Amygdala (tissue), 56 donors: Measurements from ENCODE around the gene HIPK3.
"Not testable (repeated sequence)": the region's sequence is repeated elsewhere in the genome, so short reads cannot be mapped to it uniquely, and the experiment has no call there.

Experiments
- DNase-seq, 56 donors: peaks; one replicate each; lab custom pipeline; 2025; lab: John Stamatoyannopoulos, UW

The HIPK3 gene

DNA sequence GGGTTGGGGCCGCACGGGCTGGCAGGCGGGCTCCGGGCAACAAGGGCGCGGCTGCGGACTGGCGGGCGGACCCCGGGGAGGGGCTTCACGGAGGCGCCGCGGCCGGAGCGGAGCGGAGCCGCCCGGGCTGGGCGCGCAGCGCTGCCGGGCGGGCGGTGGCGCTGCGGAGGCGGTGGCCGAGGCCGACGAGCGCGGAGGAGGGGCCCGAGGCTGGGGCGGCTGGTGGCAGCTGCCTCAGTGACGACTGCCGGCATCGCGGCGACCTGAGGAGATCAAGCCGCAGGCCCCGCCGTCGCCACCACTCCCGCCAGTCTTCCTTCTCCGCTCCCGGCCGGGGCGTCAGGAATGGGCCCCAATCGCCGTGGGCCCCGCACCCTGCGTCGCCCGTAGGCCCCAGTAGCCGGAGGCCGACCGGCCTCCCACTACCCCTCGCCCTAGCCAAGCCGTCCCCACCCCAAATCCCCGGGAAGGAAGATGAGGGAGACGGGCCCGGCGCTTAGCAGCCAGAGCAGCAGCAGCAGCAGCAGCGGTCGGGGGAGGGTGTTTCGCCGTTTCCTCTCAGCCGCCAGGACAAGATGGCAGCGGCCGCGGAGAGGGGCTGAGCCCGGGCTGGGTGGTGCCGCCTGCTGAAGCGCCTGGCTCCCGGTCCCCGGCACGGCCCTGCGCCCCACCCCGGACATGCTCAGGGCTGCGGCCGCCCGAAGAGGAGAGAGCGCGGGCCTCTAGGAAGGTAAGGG, at the start of gene HIPK3:
HIPK3 (plus strand) TSS at position 222 of the 737 bp plus-strand sequence.
- DNase-seq: peak in 55 of 56 donors; percentile 9 to 84 (median 71)

DNA sequence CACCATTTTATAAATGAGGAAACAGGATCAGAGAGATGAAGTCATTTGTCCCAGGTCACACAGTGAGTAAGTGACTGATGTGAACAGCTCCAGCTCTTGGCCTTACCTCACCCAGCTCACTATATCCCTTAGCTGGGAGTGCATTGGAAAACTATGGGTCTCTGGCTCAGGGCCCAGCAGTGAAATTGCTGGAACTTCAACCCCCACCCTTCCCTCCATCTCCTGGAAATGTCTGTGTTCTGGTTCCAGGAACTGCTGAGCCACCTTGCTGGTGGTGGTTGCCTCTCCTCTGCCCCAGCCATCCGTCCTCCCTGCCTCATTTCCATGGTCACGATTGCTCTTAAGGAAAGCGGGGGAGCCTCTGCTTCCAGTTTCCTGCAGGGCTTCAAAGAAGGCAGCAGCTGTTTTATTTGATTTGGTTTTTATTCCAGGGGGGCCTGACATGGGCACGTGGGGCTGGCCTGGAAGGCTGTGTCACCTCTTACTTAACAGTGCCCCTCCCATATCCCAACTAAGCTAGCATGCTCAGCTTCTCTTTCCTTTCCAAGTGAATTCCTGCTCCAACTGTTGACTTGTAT, 49.7 kb upstream of the HIPK3 start:
- no peak for DNase-seq

DNA sequence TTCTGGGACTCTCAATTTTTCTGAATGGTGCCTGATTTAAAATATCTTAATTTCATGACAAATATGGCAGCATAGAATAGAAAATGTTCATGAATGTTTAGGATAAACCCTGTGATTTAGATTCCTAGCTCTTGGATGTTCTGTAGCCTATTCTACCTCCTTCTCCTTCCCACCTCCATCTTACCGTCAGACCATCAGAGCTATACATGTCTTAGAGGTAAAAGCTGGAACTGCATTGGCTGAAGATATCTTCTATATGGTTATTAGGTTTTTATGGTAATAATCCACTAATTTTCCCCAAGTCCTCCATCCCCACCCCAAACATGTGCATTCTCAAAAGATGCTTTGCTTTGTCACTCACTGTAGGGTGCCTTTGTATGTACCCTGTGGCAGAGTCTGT, 49.0 kb upstream of the HIPK3 start:
- no peak for DNase-seq

DNA sequence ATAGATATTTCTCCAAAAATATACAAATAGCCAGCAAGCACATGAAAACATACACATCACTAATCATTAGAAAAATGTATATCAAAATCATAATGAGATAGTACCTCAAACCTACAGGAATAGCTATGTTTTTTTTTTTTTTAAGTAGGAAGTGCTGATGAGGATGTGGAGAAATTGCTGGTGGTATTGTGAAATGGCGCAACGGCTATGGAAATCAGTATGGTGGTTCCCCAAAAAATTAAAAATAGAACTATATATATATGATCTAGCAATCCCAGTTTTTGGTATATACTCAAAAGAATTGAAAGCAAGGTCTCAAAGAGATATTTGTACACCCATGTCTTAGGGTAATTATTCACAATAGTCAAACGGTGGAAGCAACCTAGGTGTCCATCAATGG, 46.0 kb upstream of the HIPK3 start:
- no peak for DNase-seq

DNA sequence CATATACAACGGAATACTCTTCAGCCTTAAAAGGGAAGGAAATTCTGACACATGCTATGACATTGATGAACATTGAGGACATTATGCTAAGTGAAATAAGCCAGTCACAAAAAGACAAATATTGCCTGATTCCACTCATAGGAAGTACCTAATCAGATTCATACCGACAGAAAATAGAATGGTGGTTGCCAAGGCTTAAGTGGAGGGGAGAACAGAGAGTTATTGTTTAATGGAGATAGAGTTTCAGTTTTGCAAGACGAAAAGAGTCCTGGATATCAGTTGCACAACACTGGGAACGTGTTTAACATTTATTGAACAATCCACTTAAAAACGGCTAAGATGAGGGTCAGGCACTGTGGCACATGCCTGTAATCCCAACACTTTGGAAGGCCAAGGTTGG, 45.6 kb upstream of the HIPK3 start:
- DNase-seq: no peak

DNA sequence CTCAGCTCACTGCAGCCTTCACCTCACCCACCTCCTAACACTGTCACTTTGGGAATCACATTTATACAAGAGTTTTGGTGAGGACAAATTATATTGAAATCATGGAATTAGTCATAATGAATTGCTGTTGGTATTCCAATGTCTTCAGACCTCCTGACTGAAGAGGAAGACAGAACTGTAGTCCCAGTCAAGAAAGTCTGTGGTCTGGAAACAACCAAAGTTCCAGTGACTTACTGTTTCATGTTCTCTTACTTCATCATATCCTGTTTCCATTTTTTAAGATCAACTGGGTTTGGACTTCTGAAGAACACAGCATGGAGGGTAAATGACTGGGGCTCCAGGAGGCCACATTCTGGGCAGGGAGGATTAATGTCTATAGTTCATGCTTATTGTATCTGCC, 43.0 kb upstream of the HIPK3 start:
- no peak for DNase-seq

DNA sequence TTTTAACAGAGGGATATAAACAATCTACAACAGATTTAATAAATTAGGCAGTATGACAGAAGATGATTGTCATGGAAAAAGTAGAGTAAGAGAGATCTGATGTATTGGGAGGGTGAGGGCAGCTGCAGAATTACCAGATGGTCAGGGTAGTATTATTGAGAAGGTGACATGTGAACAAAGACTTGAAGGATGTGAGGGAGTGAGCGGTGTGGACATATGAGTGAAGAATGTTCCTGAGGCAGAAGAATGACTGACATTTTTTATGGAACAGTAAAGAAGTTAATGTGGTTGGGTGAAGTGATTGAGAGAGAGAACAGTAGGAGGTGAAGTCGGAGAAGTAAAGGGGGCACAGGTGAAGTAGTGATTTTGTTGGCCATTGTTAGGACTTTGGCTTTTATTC, 42.4 kb upstream of the HIPK3 start:
- DNase-seq: no peak

DNA sequence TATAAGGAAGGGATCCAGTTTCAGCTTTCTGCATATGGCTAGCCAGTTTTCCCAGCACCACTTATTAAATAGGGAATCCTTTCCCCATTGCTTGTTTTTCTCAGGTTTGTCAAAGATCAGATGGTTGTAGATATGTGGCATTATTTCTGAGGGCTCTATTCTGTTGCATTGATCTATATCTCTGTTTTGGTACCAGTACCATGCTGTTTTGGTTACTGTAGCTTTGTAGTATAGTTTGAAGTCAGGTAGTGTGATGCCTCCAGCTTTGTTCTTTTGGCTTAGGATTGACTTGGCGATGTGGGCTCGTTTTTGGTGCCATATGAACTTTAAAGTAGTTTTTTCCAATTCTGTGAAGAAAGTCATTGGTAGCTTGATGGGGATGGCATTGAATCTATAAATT, 40.5 kb upstream of the HIPK3 start:
- not testable (repeated sequence) for DNase-seq

DNA sequence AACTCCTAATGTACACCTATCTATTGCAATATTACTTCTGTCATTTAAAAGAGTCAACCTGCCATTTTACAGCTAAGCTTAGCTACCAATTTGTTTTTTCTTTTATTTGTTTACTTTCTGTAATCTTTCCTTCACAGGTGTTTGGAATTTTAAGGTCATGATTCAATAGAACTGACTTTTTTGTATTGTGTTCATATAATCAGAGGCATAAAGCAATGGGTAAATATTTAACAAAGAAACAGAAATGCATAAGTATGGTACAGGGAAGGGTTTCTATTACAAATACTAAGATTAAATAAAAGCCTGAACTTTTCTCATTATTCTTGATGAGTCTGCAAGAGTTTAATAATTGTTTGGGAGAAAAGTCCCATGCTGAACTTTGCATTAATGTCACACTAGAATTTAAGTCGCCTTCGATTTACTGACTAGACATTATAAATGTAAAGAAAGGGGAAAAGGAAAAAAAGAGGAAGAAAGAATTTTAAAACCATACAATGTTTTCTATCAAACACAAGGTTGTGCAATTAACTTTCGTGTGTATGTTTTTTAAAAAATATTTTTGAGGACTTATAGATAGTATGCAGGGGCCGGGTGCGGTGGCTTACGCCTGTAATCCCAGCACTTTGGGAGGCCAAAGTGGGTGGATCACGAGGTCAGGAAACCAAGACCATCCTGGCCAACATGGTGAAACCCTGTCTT, 35.0 kb upstream of the HIPK3 start:
- no peak for DNase-seq

DNA sequence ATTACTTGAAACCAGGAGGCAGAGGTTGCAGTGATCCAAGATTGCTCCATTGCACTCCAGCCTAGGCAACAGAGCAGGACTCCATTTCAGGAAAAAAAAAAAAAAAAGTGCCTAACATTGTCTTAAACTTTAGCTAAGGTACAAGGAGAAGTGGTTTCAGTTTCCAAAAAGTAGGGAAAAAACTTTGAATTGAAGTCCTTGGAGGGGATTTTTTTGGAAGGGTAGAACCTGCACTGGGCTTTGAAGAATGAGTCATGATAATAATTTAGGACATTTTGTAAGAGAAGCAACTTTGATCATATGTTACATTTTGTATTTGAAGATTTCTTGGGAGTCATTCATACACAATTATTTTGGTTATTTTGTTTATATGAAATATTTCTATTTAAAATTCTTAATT, 31.8 kb upstream of the HIPK3 start:
- no peak for DNase-seq

DNA sequence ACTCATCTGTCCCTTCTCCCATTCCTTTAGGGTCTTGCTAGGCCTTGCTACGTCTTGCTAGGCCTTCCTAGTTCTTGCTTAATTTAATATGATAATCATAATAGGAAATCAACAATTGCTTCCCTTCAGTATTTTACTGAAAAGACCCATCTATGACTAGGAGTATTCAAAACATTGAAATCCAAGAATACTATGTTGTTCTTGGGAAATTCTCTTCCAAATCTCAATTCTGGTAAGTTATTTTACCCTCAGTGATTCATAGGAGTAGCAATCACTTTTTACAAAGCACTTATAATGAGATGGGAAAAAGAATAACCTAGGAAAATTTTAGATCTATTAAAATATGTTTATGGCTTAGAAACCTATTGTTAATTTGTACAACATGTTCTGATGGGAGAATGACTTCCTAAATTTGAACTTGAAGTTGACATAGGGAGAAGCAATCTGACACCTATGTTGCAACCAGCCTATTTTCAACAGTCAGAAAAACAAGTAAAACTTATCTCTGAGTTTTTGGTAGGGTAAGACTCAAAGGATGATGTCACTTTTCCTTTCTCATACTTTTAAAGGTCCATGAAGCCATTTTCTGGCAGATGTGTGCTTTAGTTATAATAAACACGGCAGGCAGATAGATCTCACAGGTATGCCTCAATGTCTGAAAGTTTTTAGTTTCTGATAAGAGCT, 29.5 kb upstream of the HIPK3 start:
- no peak for DNase-seq

DNA sequence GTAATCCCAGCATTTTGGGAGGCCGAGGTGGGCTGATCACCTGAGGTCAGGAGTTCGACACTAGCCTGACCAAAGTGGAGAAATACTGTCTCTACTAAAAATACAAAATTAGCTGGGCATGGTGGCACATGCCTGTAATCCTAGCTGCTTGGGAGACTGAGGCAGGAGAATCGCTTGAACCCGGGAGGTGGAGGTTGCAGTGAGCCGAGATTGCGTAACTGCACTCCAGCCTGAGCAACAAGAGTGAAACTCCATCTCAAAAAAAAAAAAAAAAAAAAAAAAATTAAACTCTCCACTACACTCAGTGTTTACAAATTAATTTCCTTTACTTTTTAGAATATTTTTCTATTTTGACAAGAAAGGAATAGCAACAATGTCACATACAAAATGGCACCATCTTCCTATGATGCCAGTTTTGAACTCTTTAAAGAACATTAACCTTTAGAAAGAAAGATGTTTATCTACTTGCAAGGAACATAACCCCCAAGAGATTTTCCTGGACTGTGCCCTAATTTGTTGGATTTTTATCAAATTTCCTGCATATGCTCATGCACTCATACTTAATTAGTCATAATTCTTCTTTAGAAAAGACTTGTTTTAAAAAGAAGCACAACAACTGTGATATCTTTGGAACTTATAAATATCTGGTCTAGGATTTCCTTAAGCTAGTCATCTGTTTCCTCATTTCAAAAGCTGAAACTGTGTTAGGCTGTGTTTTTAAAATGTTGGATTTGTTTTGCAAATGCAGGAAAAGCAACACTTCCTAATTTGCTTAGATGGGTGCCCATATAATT, 22.6 kb upstream of the HIPK3 start:
- DNase-seq: no peak

DNA sequence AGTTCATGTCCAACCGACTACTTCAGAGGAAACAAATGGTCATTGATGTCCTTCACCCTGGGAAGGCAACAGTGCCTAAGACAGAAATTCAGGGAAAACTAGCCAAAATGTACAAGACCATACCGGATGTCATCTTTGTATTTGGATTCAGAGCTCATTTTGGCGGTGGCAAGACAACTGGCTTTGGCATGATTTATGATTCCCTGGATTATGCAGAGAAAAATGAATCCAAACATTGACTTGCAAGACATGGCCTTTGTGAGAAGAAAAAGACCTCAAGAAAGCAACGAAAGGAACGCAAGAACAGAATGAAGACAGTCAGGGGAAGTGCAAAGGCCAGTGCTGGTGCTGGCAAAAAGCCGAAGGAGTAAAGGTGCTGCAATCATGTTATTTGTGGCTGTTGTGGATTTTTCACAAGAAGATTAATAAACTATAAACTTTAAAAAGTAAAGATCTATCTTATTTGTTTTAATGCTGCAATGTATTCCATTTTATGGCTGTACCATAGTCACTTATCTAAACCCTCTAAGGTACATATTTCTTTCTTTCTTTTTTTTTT, 20.1 kb upstream of the HIPK3 start:
- DNase-seq: no peak

DNA sequence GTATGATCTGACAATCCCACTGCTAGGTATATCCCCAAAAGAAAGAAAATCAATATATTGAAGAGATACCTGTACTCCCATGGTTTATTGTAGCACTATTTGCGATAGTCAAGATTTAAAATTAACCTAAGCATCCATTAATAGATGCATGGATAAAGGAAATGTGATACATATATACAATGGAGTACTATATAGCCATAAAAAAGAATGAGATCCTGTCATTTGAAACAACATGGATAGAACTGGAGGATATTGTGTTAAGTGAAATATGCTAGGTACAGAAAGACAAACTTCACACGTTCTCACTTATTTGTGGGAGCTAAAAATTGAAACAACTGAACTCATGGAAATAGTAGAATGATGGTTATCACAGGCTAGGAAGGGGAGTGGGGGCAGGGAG, 14.6 kb upstream of the HIPK3 start:
- DNase-seq: no peak

DNA sequence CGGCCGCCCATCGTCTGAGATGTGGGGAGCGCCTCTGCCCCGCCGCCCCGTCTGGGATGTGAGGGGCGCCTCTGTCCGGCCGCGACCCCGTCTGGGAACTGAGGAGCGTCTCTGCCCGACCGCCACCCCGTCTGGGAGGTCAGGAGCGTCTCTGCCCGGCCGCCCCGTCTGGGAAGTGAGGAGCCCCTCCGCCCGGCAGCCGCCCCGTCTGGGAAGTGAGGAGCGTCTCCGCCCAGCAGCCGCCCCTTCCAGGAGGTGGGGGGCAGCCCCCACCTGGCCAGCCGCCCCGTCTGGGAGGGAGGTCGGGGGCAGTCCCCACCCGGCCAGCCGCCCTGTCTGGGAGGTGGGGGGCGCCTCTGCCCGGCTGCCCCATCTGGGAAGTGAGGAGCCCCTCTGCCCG, 13.5 kb upstream of the HIPK3 start:
- not testable (repeated sequence) for DNase-seq

DNA sequence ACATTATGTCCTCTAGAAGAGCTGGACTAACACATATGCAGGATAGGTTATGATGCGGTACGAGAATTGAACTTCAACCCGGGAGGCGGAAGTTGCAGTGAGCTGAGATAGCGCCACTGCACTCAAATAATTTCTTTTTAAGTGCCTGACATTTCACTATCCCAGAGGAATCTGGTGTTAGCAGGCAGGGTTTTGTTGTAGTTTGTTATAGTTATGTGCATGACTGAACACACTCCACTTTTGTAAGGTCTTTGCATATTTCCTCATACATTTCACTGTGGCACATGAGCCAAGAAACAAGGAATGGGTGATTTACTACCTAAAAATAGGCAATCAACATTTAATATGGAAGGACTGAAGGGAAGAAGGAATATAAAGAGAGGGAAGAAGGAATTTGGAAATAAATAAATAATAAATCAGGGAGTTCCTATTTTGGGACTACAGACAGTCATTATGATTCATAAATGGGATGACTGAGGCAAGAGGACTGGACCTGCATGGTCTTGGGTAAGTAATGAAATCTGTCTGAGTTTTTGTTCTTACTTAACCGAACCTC, 8.7 kb upstream of the HIPK3 start:
- DNase-seq: no peak

DNA sequence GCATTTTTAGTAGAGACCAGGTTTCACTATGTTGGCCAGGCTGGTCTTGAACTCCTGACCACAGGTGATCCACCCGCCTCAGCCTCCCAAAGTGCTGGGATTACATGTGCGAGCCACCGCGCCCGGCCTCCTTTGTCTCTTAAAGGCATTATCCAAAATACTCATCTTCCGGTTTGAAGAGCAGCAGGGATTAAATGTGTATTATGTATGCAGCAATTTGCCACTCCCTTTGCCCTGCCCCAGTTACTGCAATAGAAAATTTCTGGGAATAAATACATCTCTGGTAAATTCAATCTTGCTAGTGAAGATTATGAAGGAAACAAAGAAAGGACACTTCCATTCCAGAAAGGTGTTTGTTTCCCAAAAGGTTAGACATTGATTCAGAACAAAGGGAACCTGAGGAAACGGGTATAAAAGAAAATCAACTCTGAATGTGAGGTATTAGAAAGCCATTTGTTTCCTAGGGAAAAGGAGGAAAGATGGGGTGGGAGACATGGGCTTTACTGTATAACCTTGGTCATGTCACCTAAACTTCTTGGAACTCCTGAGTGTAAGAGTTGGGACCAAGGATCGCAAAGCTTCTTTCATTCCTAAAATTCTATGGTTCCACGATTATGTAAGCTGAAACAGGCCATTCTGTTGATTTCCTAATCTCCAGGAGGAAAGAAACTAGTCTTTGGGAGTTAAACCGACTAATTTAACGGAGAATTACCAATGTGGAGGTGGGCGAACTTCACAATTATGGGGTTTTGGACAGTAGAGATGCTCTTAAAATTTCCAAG, 959 bp upstream of the HIPK3 start:
- peak in 1 of 56 donors; percentile 39 for DNase-seq

DNA sequence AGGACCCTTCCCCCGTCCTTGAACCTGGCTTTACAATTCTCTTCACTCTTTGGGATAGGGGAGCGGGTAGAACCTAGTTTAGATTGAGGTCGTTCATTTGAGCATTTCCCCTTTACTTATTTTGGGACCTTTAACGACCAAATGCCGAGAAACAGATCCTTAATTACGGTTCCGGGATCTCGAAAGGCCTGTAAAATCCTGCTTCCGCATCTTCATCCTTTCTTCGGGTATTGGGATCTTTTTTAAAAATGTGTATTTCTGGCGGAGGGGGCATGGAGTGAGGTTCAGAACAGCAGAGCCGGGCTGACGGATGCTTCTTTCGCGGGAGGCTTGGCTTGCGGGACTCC, 395 bp upstream of the HIPK3 start:
- DNase-seq: no peak
